Hair follicular keratinocyte (primary cell): ENCODE data around the gene CACNG3. TPM values are rescaled to one million over a fixed set of nuclear protein-coding genes. Genes with fewer than 3 reads are reported as not detected.

Experiments
- total RNA-seq: library from RNA; depleted of rRNA; stranded (reverse); fragments of >200 nt; gene quantifications from 2 replicates; pipeline ENCODE4 v1.2.3, GENCODE V29; 2015

Gene CACNG3
- not detected in 2 replicates for total RNA-seq

GRCh38 chr16:24255456-24256371 lies at the start of gene CACNG3:
Gene CACNG3 (plus strand): TSS chr16:24256335. CDS start chr16:24256755, 420 bp downstream.

